ENCODE results near the gene LARGE2. TPM values are rescaled to one million over a fixed set of nuclear protein-coding genes. Genes with fewer than 3 reads are reported as not detected.

The LARGE2 gene
- total RNA-seq, 1 donor from 2014 or later, result 6.0 TPM

DNA sequence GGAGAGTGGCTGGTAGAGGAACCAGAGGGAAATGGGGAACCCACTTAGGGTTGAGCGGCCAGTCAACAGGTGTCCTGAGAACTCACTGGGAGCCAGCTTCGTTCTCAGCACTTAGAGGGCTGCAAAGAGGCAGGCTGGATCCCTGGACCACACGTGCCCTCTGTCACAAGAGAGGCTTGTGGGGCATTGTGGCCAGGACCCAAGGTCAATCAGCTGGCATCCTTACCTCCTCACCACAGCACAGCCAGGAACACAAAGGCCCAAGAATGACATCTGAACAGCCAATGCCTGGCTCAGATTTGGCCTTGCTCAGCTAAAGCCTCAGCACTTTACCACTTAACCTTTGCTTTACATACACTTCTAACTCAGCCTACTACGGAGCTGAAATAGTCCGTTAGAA, 29.6 kb upstream of the LARGE2 start:
- DNase-seq (no peak), ATAC-seq (no peak)
- H3K4me3 ChIP-seq, result no peak overlapping the region
- intact Hi-C loops (cut with DNase I), result no loop called here
- no peak overlapping the region for H3K27ac ChIP-seq
- H3K4me1 ChIP-seq, result no peaks in the 10 kb centered on the region
- no peaks in the 10 kb centered on the region for H3K9me3 ChIP-seq
- H3K27me3 ChIP-seq, result no peaks in the 10 kb centered on the region
- no peaks in the 10 kb centered on the region for H3K36me3 ChIP-seq
- TF ChIP-seq, protein P1, sequence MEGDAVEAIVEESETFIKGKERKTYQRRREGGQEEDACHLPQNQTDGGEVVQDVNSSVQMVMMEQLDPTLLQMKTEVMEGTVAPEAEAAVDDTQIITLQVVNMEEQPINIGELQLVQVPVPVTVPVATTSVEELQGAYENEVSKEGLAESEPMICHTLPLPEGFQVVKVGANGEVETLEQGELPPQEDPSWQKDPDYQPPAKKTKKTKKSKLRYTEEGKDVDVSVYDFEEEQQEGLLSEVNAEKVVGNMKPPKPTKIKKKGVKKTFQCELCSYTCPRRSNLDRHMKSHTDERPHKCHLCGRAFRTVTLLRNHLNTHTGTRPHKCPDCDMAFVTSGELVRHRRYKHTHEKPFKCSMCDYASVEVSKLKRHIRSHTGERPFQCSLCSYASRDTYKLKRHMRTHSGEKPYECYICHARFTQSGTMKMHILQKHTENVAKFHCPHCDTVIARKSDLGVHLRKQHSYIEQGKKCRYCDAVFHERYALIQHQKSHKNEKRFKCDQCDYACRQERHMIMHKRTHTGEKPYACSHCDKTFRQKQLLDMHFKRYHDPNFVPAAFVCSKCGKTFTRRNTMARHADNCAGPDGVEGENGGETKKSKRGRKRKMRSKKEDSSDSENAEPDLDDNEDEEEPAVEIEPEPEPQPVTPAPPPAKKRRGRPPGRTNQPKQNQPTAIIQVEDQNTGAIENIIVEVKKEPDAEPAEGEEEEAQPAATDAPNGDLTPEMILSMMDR (IDR thresholded peaks at IDR 0.05), result no peak

DNA sequence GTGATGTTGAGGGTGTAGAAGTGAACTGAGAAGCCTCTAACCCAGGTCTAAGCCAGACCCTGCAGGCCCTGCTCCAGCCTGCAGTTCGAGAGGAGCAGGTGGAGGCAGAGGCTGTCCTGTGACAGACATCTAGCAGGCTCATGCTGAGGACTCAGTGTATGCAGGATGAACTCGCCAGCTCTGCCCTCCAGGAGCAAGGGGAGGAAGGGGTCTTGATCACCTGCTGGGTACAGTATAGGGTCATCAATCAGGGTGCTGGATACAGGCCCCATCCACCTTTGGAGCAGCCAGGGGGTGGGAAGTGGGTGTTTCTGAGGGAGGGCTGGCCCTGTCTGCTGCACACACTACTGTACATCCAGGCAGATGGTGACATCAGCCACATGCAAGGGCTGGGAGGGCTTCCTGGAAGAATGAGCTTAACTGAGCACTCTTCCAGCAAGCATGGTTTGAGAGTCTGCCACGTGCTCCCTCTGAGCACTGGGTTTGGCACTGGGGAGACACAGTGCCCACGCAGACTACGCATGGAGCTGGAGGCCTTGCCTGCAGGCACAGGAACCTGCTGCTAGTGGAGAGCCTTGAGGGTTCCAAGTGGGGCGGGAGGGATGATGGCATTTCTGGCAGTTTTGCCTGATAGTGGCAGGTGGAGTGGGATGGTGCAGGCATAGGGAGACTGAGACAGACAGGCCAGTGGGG, 27.8 kb upstream of the LARGE2 start:
- no peaks in the 10 kb centered on the region for H3K27me3 ChIP-seq
- ATAC-seq (no peak), DNase-seq (no peak)
- no peak overlapping the region for H3K4me3 ChIP-seq
- TF ChIP-seq, protein P1 (IDR thresholded peaks at IDR 0.05), result no peak
- intact Hi-C loops (cut with DNase I), result no loop called here
- no peak overlapping the region for H3K27ac ChIP-seq
- H3K9me3 ChIP-seq, result no peaks in the 10 kb centered on the region
- peaks cover 7% of the 10 kb centered on the region for H3K4me1 ChIP-seq
- no peaks in the 10 kb centered on the region for H3K36me3 ChIP-seq

GRCh38 chr11:45895553-45896259, 26.8 kb upstream of the LARGE2 start:
- ATAC-seq (no peak), DNase-seq (no peak)
- Histone ChIP-seq H3K36me3 (no peaks in the 10 kb centered on the region), H3K4me1 (peaks cover 7% of the 10 kb centered on the region), H3K4me3 (no peak overlapping the region), H3K27me3 (no peaks in the 10 kb centered on the region), H3K27ac (no peak overlapping the region), H3K9me3 (no peaks in the 10 kb centered on the region)
- TF ChIP-seq, protein P1 (IDR thresholded peaks at IDR 0.05), result no peak
- intact Hi-C loops (cut with DNase I), result no loop called here

DNA sequence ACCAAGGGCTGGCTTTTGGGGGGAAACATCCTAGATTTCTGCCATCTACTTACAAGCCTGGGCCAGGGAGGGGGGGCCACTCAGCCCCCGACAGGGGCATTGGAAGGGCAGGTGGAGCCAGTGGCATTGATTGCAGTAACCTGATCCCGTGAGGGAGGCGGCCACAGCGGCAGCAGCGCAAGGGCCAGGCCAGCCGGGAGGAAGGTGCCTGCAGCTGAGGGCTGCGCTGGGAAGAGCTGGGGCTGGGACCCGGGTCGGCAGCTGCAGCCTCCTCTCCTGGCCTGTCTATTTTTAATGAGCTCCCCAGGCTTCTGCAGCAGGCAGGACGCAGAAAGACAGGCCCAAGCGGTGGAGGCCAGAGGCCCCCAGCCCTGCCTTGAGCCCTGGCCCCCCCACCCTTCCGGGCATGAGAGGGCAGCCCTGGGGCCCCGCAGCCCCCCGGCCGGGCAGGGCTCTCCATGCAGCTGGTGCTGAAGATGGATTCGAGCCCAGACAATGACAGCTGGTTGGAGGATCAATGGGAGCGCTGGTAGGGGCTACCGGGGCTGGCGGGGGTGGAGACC, 26.0 kb upstream of the LARGE2 start:
- TF ChIP-seq, protein P1 (IDR thresholded peaks at IDR 0.05), result no peak
- H3K27ac ChIP-seq, result no peak overlapping the region
- H3K27me3 ChIP-seq, result no peaks in the 10 kb centered on the region
- peaks cover 12% of the 10 kb centered on the region for H3K4me1 ChIP-seq
- H3K9me3 ChIP-seq, result no peaks in the 10 kb centered on the region
- DNase-seq, result no peak
- no peaks in the 10 kb centered on the region for H3K36me3 ChIP-seq
- no peak for ATAC-seq
- no peak overlapping the region for H3K4me3 ChIP-seq
- intact Hi-C loops (cut with DNase I), result no loop called here

DNA sequence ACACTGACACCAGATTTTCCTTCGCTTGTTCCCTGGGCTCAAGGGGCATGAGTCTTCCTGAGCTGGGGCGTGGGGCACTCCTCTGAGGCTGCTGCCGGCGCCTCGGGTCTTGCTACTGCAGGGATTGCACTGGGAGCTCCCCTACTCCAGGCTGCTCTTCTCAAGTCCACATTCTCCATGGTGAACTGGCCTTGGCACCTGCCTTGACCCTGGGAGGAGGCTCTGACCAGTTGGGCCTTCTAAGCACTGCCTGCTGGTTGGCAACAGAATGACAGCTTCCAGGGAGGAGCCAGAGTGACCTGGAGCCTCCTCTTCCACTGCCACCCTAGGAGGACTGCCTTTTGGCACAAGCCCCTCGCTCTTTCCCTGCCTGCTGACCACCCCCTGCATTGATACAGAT, 24.9 kb upstream of the LARGE2 start:
- ATAC-seq (no peak), DNase-seq (no peak)
- Histone ChIP-seq H3K27ac (no peak overlapping the region), H3K4me1 (peaks cover 12% of the 10 kb centered on the region), H3K27me3 (no peaks in the 10 kb centered on the region), H3K4me3 (no peak overlapping the region), H3K36me3 (no peaks in the 10 kb centered on the region), H3K9me3 (no peaks in the 10 kb centered on the region)
- intact Hi-C loops (cut with DNase I), result no loop called here
- TF ChIP-seq, protein P1 (IDR thresholded peaks at IDR 0.05), result no peak
